NB4 (cell line): ENCODE measurements around the gene SAC3D1.

Experiments used
- MYC ChIP-seq: IDR thresholded peaks from 2 replicates; pipeline ENCODE4 v1.6.1; 2011; ENCODE audit warnings: low read depth, low read length
- POLR2A ChIP-seq: IDR thresholded peaks from 2 replicates; pipeline ENCODE4 v1.6.1; 2011; ENCODE audit warnings: mild to moderate bottlenecking; ENCODE audit not compliant: insufficient read length; ENCODE audit errors: extremely low read depth
- TF ChIP-seq, protein P1 (sequence below): IDR thresholded peaks from one replicate; pipeline ENCODE4 v1.5.1; 2012; ENCODE audit warnings: low read depth, low read length

DNA sequence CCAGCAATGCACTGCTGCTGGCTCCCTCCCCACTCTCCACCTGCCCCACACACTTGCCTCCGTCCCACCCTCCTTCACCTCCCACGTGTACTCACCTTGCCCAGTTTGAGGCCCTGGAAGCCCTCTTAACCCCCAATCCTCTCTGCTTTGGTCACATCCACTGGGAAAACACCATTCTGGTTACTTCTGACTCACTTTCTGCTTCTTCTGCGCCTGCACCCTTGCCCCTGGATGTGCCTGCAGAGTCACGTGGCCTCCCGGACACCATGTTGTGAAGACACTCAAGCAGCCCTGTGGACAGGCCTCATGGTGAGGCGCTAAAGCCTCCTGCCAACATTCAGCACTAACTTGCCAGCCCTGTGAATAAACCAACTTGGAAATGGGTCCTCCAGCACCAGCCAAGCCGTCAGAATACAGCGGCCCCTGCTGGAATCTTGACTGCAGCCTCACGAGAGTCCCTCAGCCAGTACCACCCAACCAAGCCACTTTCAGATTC, 20.0 kb downstream of the SAC3D1 start:
- TF ChIP-seq, protein P1, sequence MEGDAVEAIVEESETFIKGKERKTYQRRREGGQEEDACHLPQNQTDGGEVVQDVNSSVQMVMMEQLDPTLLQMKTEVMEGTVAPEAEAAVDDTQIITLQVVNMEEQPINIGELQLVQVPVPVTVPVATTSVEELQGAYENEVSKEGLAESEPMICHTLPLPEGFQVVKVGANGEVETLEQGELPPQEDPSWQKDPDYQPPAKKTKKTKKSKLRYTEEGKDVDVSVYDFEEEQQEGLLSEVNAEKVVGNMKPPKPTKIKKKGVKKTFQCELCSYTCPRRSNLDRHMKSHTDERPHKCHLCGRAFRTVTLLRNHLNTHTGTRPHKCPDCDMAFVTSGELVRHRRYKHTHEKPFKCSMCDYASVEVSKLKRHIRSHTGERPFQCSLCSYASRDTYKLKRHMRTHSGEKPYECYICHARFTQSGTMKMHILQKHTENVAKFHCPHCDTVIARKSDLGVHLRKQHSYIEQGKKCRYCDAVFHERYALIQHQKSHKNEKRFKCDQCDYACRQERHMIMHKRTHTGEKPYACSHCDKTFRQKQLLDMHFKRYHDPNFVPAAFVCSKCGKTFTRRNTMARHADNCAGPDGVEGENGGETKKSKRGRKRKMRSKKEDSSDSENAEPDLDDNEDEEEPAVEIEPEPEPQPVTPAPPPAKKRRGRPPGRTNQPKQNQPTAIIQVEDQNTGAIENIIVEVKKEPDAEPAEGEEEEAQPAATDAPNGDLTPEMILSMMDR: no peak
- TF ChIP-seq POLR2A (no peak), MYC (no peak)
